ENCODE measurements around the gene LINC00305.

LINC00305 gene

DNA sequence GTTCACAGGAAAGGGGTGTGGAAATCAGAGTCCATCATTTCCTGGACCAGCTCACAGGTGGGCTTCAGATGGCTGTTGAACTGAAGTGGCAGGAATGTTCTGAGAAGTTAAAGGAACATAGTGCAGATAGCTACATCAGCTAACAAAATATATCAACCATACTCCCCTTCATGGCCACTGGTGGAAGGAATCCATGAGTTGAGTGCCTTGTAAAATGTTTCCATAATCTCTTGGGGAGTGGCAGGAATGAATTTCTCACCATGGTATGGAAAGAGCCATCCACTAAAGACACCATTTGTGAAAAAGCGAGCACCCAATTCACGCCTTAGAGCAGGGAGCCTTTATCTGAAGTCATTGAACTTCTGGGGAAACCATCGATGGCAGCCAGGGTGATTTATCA is at the start of gene LINC00305:
Gene LINC00305 (minus strand): TSS at position 101 of the 400 bp plus-strand sequence.
- no peak for DNase-seq

DNA sequence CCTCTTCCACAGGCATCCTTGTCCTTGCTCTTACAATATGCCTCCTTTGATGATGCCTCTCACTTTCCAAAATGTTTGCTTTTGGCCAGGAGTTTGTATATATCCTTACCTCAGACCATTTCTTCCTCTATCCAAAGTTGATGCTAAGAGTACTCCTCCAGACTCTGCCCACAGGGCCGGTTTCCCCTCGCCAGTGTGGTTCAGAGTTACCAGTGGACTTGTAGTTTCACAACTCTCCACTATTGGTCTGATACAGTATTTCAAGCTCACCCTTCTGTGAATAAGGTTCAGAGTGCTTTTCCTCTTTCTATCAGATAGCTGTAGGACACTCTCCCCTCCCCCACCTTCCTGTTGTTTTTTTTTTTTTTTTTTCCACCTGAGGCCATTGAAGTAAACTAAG is 42.2 kb upstream of the LINC00305 start:
- DNase-seq = no peak

DNA sequence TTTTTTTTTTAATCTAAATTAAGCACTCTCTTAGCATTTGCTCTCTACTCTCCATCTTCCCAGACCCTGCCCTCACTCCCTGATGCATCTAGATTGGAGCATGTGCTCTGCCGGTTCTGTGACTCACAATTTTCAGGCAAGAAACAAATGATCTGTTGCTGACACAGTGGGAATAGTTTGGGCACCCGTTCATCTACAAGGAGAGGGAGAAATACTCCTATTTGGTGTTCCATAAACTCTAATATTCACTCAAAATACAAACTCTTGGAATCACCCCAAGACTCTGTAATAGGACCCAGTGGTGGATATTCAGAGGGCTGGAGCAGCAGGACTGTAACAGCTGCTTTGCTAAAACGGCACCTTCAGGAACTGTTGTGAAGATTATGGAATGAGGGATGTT is 37.1 kb upstream of the LINC00305 start:
- DNase-seq = no peak

GRCh38 chr18:64183665-64184064 is 34.8 kb upstream of the LINC00305 start:
- no peak for DNase-seq

GRCh38 chr18:64180617-64181016 is 31.7 kb upstream of the LINC00305 start:
- no peak for DNase-seq

GRCh38 chr18:64180171-64180570 is 31.3 kb upstream of the LINC00305 start:
- DNase-seq = peak in 1 of 2 experiments; percentile 56

DNA sequence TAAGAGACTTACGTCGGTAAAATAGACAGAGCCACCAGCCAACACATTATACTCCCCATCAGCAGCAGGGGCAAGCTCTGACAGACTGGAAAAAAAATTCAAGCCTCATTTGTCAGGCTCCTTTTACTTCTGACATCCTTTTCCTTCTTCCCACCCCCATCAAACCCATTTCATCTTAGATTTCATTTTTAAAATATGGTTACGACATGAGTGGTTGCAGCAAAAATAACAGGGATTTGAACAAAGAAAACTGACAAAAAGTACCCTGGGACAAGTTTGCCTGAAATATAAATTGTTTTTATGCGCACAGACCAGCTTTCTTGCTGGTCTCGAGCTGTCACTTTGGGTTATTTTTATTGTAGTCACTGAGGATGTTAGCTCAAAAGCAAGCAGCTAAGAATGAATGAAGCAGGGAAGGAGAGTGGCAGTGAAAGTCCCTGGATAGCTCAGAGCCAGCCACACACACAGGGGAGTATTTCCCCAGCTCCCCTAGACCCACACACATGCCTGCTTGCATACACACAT is 30.7 kb upstream of the LINC00305 start:
- DNase-seq = no peak

DNA sequence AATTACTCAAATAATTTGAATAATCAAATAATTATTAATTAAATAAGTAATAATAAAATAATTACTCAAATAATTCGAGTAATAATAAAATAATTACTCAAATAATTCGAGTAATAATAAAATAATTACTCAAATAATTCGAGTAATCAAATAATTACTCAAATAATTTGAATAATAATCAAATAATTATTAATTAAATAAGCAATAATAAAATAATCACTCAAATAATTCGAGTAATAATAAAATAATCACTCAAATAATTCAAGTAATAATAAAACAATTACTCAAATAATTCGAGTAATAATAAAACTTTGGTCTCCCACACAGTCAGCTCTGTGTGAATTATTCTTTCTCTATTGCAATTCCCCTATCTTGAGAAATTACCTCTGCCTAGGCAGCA is 30.0 kb upstream of the LINC00305 start:
- DNase-seq = no peak

- no peak for DNase-seq
Observed at GRCh38 chr18:64175432-64175831, 26.5 kb upstream of the LINC00305 start.

GRCh38 chr18:64171576-64171975 is 22.7 kb upstream of the LINC00305 start:
- DNase-seq = no peak

GRCh38 chr18:64167408-64167925 is 18.6 kb upstream of the LINC00305 start:
- no peak for DNase-seq

- DNase-seq = peak in 1 of 2 experiments; percentile 6
Observed at GRCh38 chr18:64165906-64166305, 17.0 kb upstream of the LINC00305 start.

- DNase-seq = no peak
Observed at GRCh38 chr18:64164883-64165282, 16.0 kb upstream of the LINC00305 start.

GRCh38 chr18:64149916-64150438 is 1.1 kb upstream of the LINC00305 start:
- no peak for DNase-seq

GRCh38 chr18:64142904-64143303 is 6.0 kb downstream of the LINC00305 start:
- no peak for DNase-seq

- DNase-seq = no peak
Observed at GRCh38 chr18:64137914-64138313, 11.0 kb downstream of the LINC00305 start.

- no peak for DNase-seq
Observed at GRCh38 chr18:64134044-64134747, 14.7 kb downstream of the LINC00305 start.

- DNase-seq = peak in 1 of 2 experiments; percentile 41
Observed at GRCh38 chr18:64132871-64133270, 16.0 kb downstream of the LINC00305 start.

DNA sequence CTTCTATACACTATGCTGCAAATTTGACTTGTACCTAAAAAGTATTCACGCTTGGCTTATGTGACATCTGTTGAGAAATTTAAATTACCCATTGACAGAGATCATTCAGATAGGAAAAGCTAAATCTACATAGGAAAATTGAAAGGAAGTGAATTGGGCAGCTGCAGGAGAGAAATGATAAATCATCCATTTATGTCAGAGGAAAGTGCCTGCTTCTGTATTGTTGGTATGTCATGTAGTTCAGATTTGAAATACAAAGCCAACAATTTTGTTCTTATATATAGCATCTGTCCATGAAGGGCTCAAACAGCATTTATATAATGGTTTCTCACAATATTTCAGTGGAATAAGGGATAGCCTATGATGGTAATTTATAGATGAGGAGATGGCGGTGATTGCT is 17.6 kb downstream of the LINC00305 start:
- DNase-seq = no peak

- no peak for DNase-seq
Observed at GRCh38 chr18:64127172-64127571, 21.7 kb downstream of the LINC00305 start.

GRCh38 chr18:64119916-64120315 is 29.0 kb downstream of the LINC00305 start:
- DNase-seq = peak in 1 of 2 experiments; percentile 54

- DNase-seq = no peak
Observed at GRCh38 chr18:64118406-64118805, 30.5 kb downstream of the LINC00305 start.

DNA sequence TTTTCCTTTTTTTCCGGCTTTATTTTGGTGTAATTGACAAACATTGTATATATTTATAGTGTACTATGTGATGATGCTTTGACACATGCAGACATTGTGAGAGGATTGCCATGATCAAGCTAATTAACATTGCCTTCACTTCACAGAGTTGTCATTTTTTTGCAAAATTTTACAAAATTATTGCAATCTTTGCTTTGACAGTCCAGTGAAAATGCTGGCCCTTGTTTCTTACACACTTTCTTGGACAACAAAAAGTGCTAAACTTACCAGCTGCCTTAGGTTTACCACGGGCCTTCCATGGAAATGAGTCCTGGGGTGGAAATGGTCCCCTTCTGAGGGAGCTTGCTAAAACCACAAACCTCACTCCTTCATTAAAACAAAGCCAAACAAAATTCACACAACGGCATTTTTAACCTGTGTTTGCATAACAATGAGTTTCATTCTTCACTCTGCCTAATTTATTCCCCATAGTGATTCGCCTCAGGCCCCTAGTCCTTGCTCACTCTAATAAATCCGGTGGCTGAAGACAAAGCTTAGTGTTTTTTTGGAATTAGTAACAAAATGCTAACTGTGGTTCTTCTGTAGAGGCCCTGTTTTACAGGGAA is 32.2 kb downstream of the LINC00305 start:
- DNase-seq = no peak

DNA sequence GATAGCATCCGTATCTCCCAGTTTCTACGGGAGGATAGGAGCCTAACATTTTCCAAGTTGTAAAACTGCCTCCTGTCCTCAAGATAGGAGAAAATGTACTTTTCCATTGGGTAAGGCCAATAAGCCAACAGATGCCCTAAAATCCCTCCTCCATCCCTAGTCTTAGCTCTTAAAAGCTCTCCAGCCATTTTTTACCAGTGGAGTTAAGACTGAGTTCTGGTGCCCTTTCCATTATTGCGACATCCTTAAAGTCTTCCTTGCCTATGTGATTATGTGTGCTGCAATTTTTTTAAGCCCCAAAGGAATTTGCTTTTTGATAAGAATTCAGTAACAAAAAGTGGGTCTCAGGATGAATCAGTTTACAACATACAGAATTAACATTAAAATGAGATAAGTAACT is 33.0 kb downstream of the LINC00305 start:
- no peak for DNase-seq
